Fibroblast of the aortic adventitia (primary cell): ENCODE results near the gene CCDC154. TPM values are rescaled to one million over a fixed set of nuclear protein-coding genes. Genes with fewer than 3 reads are reported as not detected.
"Not testable (repeated sequence)": the region's sequence is repeated elsewhere in the genome, so short reads cannot be mapped to it uniquely, and the experiment has no call there.

Source experiments
- DNase-seq: peaks from one replicate; pipeline ENCODE4 v3.0.0-alpha.2; 2010; ENCODE audit warnings: low read depth
- H3K4me3 ChIP-seq: 2 replicates; pipeline ENCODE4 v1.5.1; 2011; ENCODE audit warnings: low read depth, mild to moderate bottlenecking, control low read depth, low read length, moderate library complexity
- CTCF ChIP-seq: IDR thresholded peaks from 2 replicates; pipeline ENCODE4 v1.5.1; 2011; ENCODE audit warnings: mild to moderate bottlenecking, low read length, control low read depth, inconsistent platforms; ENCODE audit not compliant: insufficient read depth
- total RNA-seq: library from RNA; depleted of rRNA; stranded (reverse); fragments of >200 nt; gene quantifications from 2 replicates; pipeline ENCODE4 v1.2.3, GENCODE V29; 2012; ENCODE audit warnings: low replicate concordance

CCDC154 gene
- total RNA-seq, 1 donor = 0.36 TPM

DNA sequence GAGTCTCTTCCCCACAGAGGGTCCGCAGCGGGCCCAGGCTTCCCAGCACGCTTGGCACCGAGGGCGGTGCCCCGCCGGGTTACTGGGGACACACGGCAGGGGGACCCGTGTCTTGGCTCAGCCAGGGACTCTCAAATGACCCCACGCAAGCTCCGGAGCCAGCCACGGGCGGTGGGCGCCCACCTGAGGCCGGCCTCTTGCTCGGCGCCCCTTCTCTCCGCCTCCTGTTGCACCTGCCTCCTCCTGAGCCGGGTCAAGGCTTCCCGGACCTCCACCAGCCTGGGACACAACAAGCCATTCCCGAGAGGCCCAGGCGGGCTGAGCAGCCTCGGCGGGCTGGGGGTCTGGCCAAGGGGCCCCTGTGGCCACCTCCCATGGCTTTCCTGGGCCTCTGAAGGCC is 1.7 kb downstream of the CCDC154 start:
- no peak overlapping the region for H3K4me3 ChIP-seq
- no peak for TF ChIP-seq CTCF
- no peak for DNase-seq

DNA sequence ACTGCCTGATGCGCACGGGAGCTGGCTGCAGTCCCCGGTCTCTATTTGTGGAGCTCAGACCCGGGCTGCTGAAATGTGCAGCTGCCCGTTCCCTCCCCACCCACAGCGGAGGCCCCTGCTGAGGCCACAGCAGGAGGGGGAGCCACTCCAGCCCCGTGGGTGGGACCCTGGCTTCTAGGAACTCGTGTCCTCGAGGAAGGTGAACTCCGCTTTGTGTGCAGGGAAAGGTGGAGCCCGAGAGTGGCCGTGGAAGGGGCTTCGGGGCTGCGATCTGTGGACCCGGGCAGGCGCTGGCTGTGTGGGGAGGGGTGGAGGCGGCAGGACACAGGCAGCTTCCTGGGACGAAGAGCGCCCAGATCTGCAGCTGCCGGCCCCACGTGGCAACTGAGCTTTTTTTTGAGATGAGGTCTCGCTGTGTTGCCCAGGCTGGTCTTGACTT is 2.9 kb downstream of the CCDC154 start:
- no peak overlapping the region for H3K4me3 ChIP-seq
- DNase-seq = no peak
- TF ChIP-seq CTCF = no peak

GRCh38 chr16:1439699-1440074 is 4.7 kb downstream of the CCDC154 start:
- DNase-seq, H3K4me3 ChIP-seq: not testable (repeated sequence)

- no peak for DNase-seq
- no peak overlapping the region for H3K4me3 ChIP-seq
- TF ChIP-seq CTCF = no peak
These were observed 5.2 kb downstream of the CCDC154 start for GRCh38 chr16:1439058-1439698.

DNA sequence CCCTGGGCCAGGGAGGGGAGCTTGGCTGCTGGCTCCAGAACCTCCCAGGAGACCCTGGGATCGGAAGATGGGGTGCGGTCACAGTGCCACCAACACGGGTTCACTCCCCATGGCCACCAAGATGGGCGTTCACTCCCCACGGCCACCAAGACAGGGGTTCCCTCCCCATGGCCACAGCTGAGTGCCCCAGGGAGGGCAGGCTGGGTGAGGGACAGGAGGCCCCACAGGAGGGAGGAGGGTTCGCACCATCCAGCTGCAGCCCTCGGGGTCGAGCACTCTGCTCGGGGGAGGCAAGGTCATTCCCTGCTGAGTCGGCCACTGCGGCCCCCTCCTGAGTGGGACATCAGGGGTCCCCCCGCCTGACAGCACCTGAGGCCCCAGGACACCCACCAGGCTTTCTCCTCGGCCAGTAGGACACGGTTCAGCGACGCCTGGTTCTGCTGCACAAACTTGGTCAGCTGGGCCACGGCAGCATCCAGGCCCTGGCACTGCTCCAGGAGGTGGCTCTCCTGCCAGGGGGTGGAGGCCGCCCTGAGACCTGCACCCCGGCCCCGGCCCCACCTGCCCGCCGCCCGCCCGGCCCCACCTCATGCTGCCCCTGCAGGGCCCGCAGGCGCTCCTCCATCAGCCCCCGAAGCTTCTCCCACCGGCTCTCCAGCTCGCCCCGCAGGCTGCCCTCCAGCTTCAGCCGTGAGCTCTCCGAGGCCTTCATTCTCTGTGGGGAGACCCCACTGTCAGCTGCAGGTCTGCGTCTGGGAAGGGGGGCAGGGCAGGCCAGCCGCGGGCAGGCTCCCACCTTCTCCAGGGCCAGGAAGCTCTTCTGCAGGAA is 5.9 kb downstream of the CCDC154 start:
- TF ChIP-seq CTCF = no peak
- H3K4me3 ChIP-seq = no peak overlapping the region
- DNase-seq = no peak

GRCh38 chr16:1437606-1438005 is 6.8 kb downstream of the CCDC154 start:
- DNase-seq = no peak
- no peak overlapping the region for H3K4me3 ChIP-seq
- no peak for TF ChIP-seq CTCF

DNA sequence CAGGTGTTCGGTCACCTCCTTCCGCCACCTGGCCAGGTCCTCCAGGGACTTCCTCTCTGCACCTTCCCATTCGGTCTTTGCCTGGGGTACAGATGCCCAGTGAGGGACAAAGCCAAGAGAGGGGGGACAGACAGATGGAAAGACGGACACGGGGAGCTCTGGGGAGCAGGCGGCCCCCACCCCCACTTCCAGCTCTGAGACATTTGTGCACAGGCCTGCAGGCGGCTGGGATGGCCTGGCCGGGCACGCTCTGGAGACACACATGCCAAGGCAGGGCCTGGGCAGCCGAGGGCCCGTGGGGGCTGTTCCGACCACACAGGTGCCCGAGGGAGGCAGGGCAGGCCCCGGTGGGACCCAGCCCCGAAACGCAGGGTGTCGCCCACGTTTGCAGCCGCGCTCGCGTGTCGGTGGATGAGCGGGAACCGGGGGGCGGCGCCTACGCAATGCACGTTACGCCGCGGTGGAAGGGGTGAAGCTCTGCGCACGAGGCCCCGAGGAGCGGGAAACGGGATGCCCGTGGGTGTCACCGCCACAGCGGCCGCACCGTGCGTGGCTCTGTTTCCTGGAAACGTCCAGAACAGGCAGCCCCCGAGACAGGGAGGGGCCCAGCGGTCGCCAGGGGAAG is 7.5 kb downstream of the CCDC154 start:
- no peak for TF ChIP-seq CTCF
- DNase-seq = no peak
- no peak overlapping the region for H3K4me3 ChIP-seq
